Measurements from ENCODE around the gene SLC6A13.

SLC6A13 gene

GRCh38 chr12:171743-172676 is 90.6 kb downstream of the SLC6A13 start:
- no peak overlapping the region for H3K4me3 ChIP-seq (ENCODE audit: low read length)
- no peak for TF ChIP-seq ZNF274 (IDR thresholded peaks at IDR 0.05; ENCODE audit: low read depth, low read length)

- no peak overlapping the region for H3K4me3 ChIP-seq (ENCODE audit: low read length)
- TF ChIP-seq ZNF274 (IDR thresholded peaks at IDR 0.05; ENCODE audit: low read depth, low read length): no peak
Measured at GRCh38 chr12:171276-171675, 91.4 kb downstream of the SLC6A13 start.

Measured in GM08714 (cell line).